Kidney (tissue), 14 donors: ENCODE data around the gene PAK1. TPM values are rescaled to one million over a fixed set of nuclear protein-coding genes. Genes with fewer than 3 reads are reported as not detected.

ENCODE experiments used
- DNase-seq, 5 donors: peaks; one replicate each; pipeline ENCODE4 v3.0.0-alpha.2; 2013 to 2020
- FAIRE-seq: peaks from 2 replicates; lab custom pipeline; 2012; peaks lifted over from hg19 to GRCh38; lab: Jason Lieb, UNC
- H3K27ac ChIP-seq, 2 donors: one replicate each; pipeline ENCODE4 v1.7.0; 2013; ENCODE audit warnings: low read depth in 2 of 2, low read length in 2 of 2, inconsistent platforms in 1 of 2
- H3K27me3 ChIP-seq: one replicate; pipeline ENCODE4 v1.7.1; 2013; ENCODE audit warnings: low read length, inconsistent platforms; ENCODE audit not compliant: control insufficient read depth, insufficient read depth
- H3K36me3 ChIP-seq, 3 donors: one replicate each; pipeline versions ENCODE4 v1.7.0 to v1.7.1; 2013; ENCODE audit warnings: low read length in 3 of 3, control low read depth in 1 of 3, inconsistent platforms in 1 of 3; ENCODE audit not compliant: insufficient read depth in 3 of 3, control insufficient read depth in 2 of 3
- H3K4me1 ChIP-seq, 3 donors: one replicate each; pipeline versions ENCODE4 v1.7.0 to v1.7.1; 2013; ENCODE audit warnings: low read length in 3 of 3, inconsistent platforms in 1 of 3, low read depth in 1 of 3; ENCODE audit not compliant: control insufficient read depth in 2 of 3, insufficient read depth in 2 of 3
- H3K4me3 ChIP-seq, 3 donors: one replicate each; pipeline versions ENCODE4 v1.7.0 to v1.8.1; 2013; ENCODE audit warnings: low read length in 3 of 3, control low read depth in 1 of 3, inconsistent platforms in 1 of 3
- H3K9ac ChIP-seq, 3 donors: one replicate each; pipeline versions ENCODE4 v1.7.0 to v1.7.1; 2013; ENCODE audit warnings: low read length in 3 of 3, control low read depth in 1 of 3, inconsistent platforms in 1 of 3
- H3K9me3 ChIP-seq, 3 donors: one replicate each; pipeline versions ENCODE4 v1.7.0 to v1.7.1; 2013; ENCODE audit warnings: low read length in 3 of 3, control low read depth in 1 of 3, inconsistent platforms in 1 of 3; ENCODE audit not compliant: control insufficient read depth in 2 of 3, insufficient read depth in 1 of 3
- intact Hi-C: fragments of 100-400 bp; cut with DNase I; formaldehyde crosslinking; loops from one replicate; pipeline ENCODE4 v1.11.1; 2022
- polyA plus RNA-seq: library from polyadenylated mRNA; stranded (reverse); fragments of 350-450 nt; fragmentation: Illumina TruSeq; extraction: RNeasy Lipid Tissue Mini Kit (QIAGEN cat#74804); gene quantifications from one replicate; pipeline ENCODE4 v1.2.3, GENCODE V29; 2014; ENCODE audit warnings: low read depth, low replicate concordance; ENCODE audit not compliant: insufficient read depth
- total RNA-seq: library from RNA; stranded (reverse); fragmentation: NEBNext Ultra II Directional; extraction: Animal tissue kit (Norgen Biotek cat#: 25700); gene quantifications from one replicate; pipeline ENCODE4 v1.2.1, GENCODE V29; 2021
- TF ChIP-seq, protein P1 (sequence below): IDR thresholded peaks from 3 replicates; pipeline ENCODE4 v1.5.1; 2012; ENCODE audit warnings: mild to moderate bottlenecking, moderate library complexity, borderline replicate concordance; ENCODE audit not compliant: insufficient read depth; ENCODE audit errors: extremely low read depth
- donor health status: control.
- donor health status: control.
- donor health status: control.
- donor health status: control.
- donor health status: control.
- donor health status: DM: yes; HTN: yes; CAD: no.
- donor health status: Normal renal cell carcinoma (clear cell type).

PAK1 gene
- total and polyA plus RNA-seq, 2 donors from 2014 or later: 22.2 to 29.1 TPM

DNA sequence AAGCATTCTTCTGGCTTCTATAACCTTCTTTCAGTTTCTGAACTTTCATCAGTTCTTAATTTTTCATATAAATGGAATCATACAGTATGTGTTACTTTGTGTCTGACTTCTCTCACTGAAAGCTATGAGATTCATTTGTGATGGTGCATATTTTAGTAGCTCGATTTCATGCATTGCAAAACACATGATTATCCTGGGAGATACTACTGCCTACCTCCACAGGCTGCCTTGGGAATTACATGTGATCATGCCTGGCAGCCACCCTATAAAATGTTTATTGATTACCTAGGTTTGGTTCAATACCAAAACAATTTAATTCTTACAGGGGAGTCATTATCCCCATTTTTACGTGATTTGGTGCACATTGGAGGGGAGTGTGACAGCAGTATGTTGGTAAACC is 34.1 kb upstream of the PAK1 start:
- Histone ChIP-seq H3K9me3 (no peaks in the 10 kb centered on the region), H3K27me3 (no peaks in the 10 kb centered on the region), H3K27ac (no peak overlapping the region), H3K36me3 (no peaks in the 10 kb centered on the region), H3K9ac (no peak overlapping the region), H3K4me3 (no peak overlapping the region), H3K4me1 (no peaks in the 10 kb centered on the region)
- no peak for FAIRE-seq
- DNase-seq: no peak
- TF ChIP-seq, protein P1, sequence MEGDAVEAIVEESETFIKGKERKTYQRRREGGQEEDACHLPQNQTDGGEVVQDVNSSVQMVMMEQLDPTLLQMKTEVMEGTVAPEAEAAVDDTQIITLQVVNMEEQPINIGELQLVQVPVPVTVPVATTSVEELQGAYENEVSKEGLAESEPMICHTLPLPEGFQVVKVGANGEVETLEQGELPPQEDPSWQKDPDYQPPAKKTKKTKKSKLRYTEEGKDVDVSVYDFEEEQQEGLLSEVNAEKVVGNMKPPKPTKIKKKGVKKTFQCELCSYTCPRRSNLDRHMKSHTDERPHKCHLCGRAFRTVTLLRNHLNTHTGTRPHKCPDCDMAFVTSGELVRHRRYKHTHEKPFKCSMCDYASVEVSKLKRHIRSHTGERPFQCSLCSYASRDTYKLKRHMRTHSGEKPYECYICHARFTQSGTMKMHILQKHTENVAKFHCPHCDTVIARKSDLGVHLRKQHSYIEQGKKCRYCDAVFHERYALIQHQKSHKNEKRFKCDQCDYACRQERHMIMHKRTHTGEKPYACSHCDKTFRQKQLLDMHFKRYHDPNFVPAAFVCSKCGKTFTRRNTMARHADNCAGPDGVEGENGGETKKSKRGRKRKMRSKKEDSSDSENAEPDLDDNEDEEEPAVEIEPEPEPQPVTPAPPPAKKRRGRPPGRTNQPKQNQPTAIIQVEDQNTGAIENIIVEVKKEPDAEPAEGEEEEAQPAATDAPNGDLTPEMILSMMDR: no peak
- intact Hi-C loops: no loop called here

DNA sequence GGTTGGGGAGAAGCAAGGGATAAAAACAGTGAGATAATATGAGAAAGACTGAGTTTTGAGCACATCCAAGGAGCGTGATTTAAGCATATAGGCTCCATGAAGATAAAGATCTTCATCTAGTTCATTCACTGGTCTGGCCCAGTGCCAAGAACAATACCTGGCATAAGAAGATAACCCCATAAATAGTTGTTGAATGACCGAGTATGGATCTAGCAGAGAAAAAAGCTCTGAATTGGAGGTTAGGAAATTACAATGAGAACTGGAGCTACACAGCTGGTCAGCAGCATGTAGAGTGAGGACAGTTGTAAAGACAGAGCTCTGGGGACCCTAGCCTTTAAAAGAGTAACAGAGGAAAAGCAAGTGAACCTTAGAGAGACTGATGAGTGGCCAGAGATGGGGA is 33.0 kb upstream of the PAK1 start:
- no peak for DNase-seq
- TF ChIP-seq, protein P1: no peak
- no peak overlapping the region for H3K9ac ChIP-seq
- H3K4me1 ChIP-seq: no peaks in the 10 kb centered on the region
- no peaks in the 10 kb centered on the region for H3K9me3 ChIP-seq
- H3K4me3 ChIP-seq: no peak overlapping the region
- no peak for FAIRE-seq
- no peaks in the 10 kb centered on the region for H3K27me3 ChIP-seq
- H3K27ac ChIP-seq: no peak overlapping the region
- H3K36me3 ChIP-seq: no peaks in the 10 kb centered on the region
- intact Hi-C loops: no loop called here

DNA sequence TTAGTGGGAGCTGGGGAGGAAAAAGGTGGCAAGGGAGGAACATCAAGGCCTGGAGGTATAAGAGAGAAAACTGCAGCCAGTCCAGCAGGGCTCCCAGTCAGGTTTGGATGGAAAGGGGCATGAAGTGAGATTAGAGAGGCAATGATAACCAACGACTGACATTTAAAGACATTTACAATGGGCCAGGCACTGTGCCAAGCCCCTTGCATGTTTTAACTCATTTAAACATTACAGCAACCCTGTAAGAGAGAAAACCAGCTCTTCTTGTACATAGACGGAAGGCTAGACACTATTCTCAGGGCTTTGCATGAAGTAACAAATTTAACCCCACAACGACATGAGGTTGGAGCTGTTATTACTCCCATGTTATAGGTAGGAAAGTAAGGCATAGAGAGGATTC is 32.1 kb upstream of the PAK1 start:
- no peaks in the 10 kb centered on the region for H3K4me1 ChIP-seq
- no peak overlapping the region for H3K4me3 ChIP-seq
- H3K9me3 ChIP-seq: no peaks in the 10 kb centered on the region
- no peak overlapping the region for H3K9ac ChIP-seq
- TF ChIP-seq, protein P1: no peak
- H3K36me3 ChIP-seq: no peaks in the 10 kb centered on the region
- H3K27me3 ChIP-seq: no peaks in the 10 kb centered on the region
- H3K27ac ChIP-seq: no peak overlapping the region
- DNase-seq (no peak), FAIRE-seq (no peak)
- intact Hi-C loops: no loop called here

DNA sequence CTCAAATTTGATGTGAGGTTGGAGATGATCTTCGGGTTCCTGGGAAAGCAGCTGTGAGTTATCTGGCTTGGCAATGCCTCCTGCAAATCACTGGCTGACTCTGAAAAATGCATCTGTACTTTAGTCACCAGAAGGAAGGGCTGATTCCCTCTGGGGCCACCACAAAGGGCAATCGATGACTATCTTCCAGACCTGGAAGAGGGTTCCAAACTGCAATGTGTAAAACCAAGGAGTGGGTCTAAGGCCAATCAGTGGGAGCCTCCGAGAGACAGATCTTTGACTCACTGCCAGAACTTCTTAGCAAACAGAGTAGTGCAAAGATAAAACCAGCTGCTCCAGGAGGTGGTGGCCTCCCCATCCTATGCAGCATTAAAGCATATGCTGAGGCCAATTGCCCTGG is 29.1 kb upstream of the PAK1 start:
- H3K4me3 ChIP-seq: no peak overlapping the region
- no peak overlapping the region for H3K9ac ChIP-seq
- DNase-seq (no peak), FAIRE-seq (no peak)
- no peaks in the 10 kb centered on the region for H3K27me3 ChIP-seq
- no peak overlapping the region for H3K27ac ChIP-seq
- H3K9me3 ChIP-seq: no peaks in the 10 kb centered on the region
- TF ChIP-seq, protein P1: no peak
- H3K4me1 ChIP-seq: no peaks in the 10 kb centered on the region
- intact Hi-C loops: no loop called here
- H3K36me3 ChIP-seq: no peaks in the 10 kb centered on the region
